DMS153 treated with DMSO at 0.1 percent for 48 hours (cell line): Measurements from ENCODE around the gene KIAA1210.

ENCODE experiments used
- DNase-seq: peaks from one replicate; lab custom pipeline; 2025; ENCODE audit not compliant: unreplicated experiment; lab: John Stamatoyannopoulos, UW

KIAA1210 gene

GRCh38 chrX:119093991-119094735 is 33.4 kb downstream of the KIAA1210 start:
- no peak for DNase-seq

GRCh38 chrX:119090627-119091026 is 37.0 kb downstream of the KIAA1210 start:
- DNase-seq, result no peak

- DNase-seq, result no peak
Measured at GRCh38 chrX:119089619-119090018, 38.0 kb downstream of the KIAA1210 start.

- DNase-seq, result no peak
Measured at GRCh38 chrX:119087121-119087520, 40.5 kb downstream of the KIAA1210 start.

GRCh38 chrX:119084766-119085165 is 42.8 kb downstream of the KIAA1210 start:
- no peak for DNase-seq

- DNase-seq, result no peak
Measured at GRCh38 chrX:119082278-119082677, 45.3 kb downstream of the KIAA1210 start.

GRCh38 chrX:119075270-119076025 is 52.2 kb downstream of the KIAA1210 start:
- DNase-seq, result no peak

- DNase-seq, result no peak
Measured at GRCh38 chrX:119073911-119074310, 53.7 kb downstream of the KIAA1210 start.

- DNase-seq, result no peak
Measured at GRCh38 chrX:119073200-119073905, 54.3 kb downstream of the KIAA1210 start.

- no peak for DNase-seq
Measured at GRCh38 chrX:119072744-119073143, 54.9 kb downstream of the KIAA1210 start, which contains the start of gene CT47C1. Gene CT47C1, plus strand, starts transcription at chrX:119072993. Its CDS starts 233 bp downstream, at chrX:119073226.

GRCh38 chrX:119071381-119071780 is 56.2 kb downstream of the KIAA1210 start:
- DNase-seq, result no peak

- DNase-seq, result no peak
Measured at GRCh38 chrX:119069762-119070161, 57.9 kb downstream of the KIAA1210 start.

- DNase-seq, result no peak
Measured at GRCh38 chrX:119069128-119069527, 58.5 kb downstream of the KIAA1210 start.

- DNase-seq, result no peak
Measured at GRCh38 chrX:119067023-119067739, 60.4 kb downstream of the KIAA1210 start.

- DNase-seq, result no peak
Measured at GRCh38 chrX:119063428-119063827, 64.2 kb downstream of the KIAA1210 start.

GRCh38 chrX:119062750-119063374 is 64.8 kb downstream of the KIAA1210 start:
- DNase-seq, result no peak

GRCh38 chrX:119055687-119056086 is 71.9 kb downstream of the KIAA1210 start:
- no peak for DNase-seq

- no peak for DNase-seq
Measured at GRCh38 chrX:119045884-119046283, 81.7 kb downstream of the KIAA1210 start.

GRCh38 chrX:119042996-119043395 is 84.6 kb downstream of the KIAA1210 start:
- DNase-seq, result no peak

- no peak for DNase-seq
Measured at GRCh38 chrX:119042040-119042439, 85.6 kb downstream of the KIAA1210 start.

- no peak for DNase-seq
Measured at GRCh38 chrX:119041175-119041574, 86.4 kb downstream of the KIAA1210 start.
